Mammary epithelial cell (primary cell): Measurements from ENCODE around the gene HTRA2.

Experiments used
- EZH2 ChIP-seq: IDR thresholded peaks from 2 replicates; pipeline ENCODE4 v1.6.1; 2012; ENCODE audit warnings: low read length, inconsistent platforms, borderline replicate concordance
- TF ChIP-seq, protein P1 (sequence below), 2 donors: IDR thresholded peaks in 1 of 2; conservative IDR thresholded peaks in 1 of 2; 2 replicates each; pipeline ENCODE4 v1.5.1; 2011 to 2012; ENCODE audit warnings: inconsistent platforms in 2 of 2, low read length in 2 of 2, mild to moderate bottlenecking in 2 of 2, control low read depth in 1 of 2, low read depth in 1 of 2; ENCODE audit not compliant: insufficient read depth in 1 of 2; ENCODE audit errors: extremely low read depth in 1 of 2

DNA sequence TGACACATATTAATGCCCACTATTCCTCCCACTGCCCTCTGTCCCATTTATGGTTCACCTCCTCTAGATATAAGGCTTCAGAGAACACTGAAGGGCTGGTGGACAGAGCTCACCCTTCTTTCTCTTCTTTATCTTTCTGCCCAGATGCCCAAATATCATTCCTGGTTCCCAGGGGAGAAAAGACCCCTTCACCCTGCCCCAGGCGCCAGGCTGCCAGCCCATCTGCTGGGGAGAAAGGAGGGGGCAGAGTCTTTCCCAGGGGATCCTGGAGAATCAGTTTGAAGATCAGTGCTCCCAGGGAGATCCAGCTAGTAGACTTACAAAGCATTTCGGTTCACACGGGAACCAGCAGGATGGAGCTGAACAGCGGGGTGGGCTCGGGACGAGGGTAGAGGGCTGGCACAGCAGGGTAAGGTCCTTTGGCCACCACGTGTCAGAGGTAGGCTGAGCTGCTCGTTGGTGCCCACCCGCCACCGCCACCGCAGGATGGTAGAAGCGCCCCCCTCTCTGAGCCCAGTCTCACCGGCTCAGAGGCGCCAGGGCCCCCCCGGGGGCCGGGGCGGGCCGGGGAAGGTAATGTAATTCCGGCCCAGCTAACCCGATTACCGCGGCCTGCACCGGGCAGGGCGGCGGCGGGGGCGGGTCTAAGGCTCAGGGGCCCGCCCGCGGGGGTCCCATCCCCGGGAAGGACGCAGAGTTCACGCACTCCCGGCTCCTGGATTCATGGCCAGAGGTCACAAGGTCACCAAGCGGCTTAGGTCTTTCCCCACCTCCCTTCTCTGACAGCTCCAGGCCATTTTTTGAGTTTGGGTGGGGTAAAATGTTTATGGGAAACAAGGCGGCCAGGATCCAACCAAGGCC, 16.8 kb upstream of the HTRA2 start:
- TF ChIP-seq, protein P1, sequence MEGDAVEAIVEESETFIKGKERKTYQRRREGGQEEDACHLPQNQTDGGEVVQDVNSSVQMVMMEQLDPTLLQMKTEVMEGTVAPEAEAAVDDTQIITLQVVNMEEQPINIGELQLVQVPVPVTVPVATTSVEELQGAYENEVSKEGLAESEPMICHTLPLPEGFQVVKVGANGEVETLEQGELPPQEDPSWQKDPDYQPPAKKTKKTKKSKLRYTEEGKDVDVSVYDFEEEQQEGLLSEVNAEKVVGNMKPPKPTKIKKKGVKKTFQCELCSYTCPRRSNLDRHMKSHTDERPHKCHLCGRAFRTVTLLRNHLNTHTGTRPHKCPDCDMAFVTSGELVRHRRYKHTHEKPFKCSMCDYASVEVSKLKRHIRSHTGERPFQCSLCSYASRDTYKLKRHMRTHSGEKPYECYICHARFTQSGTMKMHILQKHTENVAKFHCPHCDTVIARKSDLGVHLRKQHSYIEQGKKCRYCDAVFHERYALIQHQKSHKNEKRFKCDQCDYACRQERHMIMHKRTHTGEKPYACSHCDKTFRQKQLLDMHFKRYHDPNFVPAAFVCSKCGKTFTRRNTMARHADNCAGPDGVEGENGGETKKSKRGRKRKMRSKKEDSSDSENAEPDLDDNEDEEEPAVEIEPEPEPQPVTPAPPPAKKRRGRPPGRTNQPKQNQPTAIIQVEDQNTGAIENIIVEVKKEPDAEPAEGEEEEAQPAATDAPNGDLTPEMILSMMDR (conservative IDR thresholded peaks at IDR 0.05 in 1 of 2, IDR thresholded peaks at IDR 0.05 in 1 of 2; ENCODE audit: extremely low read depth in 1 of 2, insufficient read depth in 1 of 2, low read depth in 1 of 2, low read length in 2 of 2): no peak
- no peak for TF ChIP-seq EZH2
